HG02623 (cell line): Measurements from ENCODE around the gene UBE2Q2.
"Not testable (repeated sequence)": the region's sequence is repeated elsewhere in the genome, so short reads cannot be mapped to it uniquely, and the experiment has no call there.

Source experiments
- ATAC-seq: cut with Tn5 transposase; IDR thresholded peaks from one replicate; pipeline ENCODE4 v1.9.1; 2021; ENCODE audit warnings: moderate library complexity; ENCODE audit not compliant: unreplicated experiment

Gene UBE2Q2

DNA sequence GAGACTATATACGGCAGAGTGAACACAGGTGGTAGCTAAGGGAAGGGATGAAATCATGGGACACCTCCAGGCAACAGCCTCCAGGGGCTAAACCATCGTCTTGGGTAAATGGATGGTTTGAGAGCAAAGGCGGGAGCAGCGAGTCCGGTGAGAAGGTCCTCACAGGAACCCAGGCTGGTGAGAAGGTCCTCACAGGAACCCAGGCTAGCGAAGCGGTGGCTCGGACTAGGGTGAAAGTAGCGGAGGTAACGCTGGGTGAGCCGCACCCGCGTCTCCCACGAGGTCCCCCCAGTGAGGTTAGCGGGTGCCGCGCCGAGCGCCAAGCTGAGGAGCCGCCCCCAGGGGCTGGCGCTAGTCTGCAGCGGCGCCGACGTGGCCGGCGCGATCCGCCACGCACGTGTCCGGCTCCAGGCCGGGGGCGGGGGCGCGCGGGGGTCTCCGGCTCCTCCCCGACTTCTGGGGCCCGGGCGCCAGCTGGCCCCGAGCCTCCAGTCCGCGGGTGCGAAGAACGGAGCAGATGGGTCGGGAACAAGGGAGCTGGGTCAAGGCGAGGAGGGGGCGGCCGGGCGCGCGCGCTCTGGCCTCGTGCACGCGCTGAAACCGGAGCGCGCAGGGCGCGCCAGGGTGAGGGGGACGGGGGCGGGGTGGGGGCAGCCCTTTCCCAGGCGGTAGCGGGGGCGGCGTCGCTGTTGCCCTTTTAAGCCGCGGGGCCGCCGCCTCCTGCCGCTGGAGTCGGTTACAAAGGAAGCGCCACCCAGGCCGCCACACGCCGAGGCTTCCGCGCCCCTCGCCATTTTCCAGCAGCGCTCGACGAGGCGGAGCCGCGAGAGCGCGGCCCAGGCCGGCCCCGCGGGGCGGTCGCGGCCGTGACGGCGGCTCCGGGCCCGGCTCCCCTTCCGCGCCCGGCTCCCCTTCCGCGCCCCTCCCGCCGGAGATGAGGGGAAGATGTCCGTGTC, at the start of gene UBE2Q2:
UBE2Q2 (plus strand) TSS at position 726 of the 956 bp plus-strand sequence; CDS start at position 946, 220 bp downstream.
- ATAC-seq, result peak; percentile 43

DNA sequence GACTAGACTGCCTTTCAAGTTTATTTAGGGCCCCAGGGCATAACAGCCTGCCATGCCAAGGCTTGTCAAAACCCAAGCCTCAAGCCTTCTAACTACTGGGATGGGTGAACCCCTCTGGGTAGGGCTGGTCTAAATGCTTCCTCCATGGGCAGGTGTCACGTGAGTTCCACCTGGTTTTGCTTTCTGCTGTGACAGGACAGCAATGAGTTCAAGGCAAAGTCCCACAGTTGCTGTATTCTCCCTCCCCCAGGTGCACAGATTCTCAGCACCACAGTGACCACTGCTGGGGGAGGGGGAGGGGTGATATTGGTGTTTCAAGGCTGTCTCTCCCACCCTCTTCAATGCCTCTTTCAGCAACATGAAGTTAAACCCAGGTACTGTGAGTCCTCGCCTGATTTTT, 46.9 kb upstream of the UBE2Q2 start:
- ATAC-seq, result no peak

DNA sequence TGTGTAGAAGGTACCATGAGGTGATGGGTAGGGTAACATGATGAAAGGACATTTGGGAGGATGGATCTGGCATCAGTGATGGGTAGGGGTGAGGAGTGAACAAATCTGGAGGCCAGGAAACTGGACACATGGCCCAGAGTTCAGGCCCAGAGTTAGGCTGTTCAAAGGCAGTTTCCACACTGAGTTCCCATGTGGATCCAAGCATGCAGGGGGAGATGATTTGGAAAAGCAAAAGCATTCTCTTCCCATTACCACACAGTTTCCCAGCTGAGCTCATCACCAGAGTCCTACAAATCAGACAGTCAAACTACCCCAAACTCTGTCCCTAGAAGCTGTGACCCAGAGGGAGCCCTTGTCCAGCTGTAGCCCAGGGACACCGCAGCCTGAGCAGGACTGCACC, 46.1 kb upstream of the UBE2Q2 start:
- not testable (repeated sequence) for ATAC-seq

DNA sequence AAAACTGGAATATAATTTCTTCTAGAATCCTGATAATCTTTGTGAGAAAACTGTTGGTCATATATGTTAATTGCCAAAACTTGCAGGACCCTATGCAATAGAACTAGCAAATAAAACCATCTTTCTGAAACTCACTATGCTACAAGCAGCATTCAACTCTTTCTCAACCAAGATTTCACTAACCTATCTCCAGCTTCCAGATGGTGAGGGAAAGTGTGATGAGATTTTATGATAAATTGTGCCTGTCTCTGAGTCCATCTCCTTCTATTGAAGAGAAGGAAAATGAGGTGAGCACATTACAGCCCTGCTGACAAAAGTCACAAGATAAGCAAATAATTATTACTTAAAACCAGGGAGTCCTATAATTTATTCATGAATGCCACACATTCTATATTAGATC, 44.1 kb upstream of the UBE2Q2 start:
- ATAC-seq, result no peak

DNA sequence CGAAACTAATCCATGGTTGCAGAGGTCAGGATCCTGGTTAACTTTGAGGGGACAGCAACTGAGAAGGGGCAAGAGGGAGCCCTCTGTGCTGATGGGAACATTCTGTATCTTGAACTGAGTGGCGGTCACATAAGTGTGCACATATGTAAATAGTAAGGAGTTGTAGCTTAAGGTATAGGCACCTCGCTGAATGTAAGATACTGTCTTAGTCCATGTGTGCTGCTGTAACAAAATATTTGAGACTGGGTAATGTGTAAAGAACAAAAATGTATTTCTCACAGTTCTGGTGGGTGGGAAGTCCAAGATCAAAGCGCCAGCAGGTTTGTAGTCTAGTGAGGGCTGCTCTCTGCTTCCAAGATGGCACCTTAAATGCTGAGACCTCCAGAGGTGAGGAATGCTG, 42.8 kb upstream of the UBE2Q2 start:
- not testable (repeated sequence) for ATAC-seq

DNA sequence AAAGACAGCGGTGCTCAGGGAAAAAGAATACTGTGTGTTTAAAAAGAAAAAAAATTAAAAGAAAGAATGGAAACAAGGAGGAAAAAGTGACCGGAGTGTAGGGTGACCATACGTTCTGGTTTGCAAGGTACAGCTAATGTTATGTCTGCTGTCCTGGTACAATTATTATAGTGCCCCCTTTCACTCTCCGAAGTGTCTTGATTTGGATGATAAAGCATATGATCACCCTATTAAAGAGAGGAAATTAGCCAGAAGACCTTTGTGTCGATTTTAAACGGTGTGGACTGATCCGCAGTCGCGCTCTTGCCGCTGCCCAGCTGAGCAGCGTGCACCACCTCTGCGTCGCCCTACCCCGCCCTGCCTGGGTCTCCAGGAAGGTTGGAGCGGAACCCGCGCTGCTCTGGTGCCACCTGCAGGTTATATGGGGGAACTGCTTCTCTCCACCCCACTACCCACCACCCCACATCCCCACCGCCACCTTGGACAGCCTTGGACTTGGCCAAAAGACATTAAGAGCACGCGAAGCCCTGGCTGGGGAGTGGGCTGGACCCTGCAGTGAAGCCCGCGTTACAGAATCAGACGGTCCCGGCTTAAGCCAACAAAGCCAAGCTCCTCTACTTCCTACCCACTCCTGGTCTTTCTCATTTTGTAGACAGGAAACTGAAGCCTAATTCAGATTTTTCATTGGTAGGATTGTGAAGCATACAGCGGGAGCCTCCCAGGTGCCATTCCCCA, 41.2 kb upstream of the UBE2Q2 start:
- ATAC-seq, result no peak

DNA sequence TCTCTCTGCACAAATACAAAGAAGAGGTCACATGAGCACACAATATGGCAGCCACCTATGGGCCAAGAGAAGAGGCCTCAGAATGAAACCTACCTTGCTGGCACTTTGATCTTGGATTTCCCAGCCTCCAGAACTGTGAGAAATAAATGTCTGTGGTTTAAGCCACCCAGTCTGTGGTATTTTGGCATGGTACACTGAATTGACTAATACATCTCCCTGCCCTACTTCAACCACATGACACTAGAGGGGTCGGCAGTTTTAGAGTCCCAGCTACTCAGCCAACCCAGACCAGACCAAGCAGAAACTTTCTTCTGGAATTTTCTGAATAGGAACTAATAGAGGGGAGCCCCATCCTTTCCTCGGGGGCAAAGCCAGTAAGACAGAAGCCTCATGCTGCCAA, 35.8 kb upstream of the UBE2Q2 start:
- not testable (repeated sequence) for ATAC-seq

DNA sequence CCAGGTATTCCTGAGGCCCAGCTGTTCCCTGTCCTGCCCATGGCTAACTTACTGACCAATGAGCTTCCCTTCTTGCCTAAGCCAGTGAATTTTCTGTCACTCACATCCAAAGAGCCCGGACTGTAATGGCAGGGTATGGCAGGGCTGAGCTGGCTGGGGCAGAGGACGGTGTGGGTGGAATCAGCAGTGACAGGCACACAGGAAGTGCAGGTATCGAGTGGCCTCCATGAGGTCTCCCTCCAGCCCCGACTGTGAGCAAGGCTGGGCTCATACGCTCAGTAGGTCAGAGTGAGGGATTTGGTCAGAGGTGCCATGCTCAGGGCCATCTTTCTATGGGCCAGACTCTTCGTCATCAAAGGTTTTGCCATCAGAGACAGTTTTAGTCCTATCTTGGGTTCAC, 35.2 kb upstream of the UBE2Q2 start:
- not testable (repeated sequence) for ATAC-seq

DNA sequence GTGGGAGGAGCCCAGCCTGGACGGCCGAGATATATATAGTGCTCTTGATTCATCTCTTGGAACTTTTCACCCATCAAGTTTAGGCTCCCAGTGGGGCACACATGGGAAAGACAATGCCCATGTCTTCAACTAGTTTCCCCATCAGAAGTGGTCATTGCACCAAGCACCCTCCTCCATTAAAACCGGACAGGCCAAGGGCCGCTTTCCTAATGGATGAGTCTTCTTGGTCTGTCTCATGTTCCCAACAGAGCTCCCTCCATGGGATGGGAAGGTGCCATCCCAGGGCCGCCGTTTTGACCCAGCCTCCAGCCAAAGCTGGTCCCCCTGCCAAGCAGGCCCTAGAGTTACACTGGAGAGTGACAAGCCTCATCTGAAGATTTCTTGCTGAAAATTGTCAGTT, 34.7 kb upstream of the UBE2Q2 start:
- ATAC-seq, result no peak

DNA sequence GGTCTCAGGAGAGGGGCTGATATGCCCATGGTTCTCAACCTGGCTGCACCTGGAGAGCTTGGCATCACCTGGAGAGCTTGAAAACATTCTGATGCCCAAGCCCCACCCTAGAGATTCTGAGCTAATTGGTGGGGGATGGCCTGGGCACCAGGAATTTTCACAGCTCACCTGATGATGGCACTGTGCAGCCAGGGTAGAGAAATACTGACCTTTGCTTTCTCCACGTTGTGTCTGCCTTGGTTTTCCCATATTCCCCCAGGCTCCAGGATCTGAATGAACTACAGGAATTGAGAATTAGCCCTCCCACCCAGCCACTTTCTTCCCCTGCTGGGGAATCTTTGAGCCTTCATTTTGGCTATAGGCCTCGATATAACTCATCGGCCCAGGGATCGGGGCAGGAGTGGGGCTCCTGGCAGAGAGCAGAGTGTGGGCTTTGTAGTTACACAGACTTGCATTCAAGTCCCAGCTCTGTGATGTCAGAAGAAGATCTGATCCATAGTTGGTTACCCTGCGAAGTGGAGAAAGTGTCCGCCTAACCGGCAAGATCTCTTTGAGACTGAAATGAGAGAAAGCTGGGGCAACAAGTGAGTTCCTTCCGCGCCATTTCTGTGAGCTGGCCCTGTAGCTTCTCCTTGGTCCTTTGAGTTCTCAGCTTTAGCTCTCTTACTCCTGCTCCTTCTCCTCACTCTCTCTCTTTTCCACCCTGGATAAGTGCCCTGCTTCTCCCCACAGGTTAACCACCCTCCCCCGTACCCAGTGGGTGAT, 33.1 kb upstream of the UBE2Q2 start:
- no peak for ATAC-seq

DNA sequence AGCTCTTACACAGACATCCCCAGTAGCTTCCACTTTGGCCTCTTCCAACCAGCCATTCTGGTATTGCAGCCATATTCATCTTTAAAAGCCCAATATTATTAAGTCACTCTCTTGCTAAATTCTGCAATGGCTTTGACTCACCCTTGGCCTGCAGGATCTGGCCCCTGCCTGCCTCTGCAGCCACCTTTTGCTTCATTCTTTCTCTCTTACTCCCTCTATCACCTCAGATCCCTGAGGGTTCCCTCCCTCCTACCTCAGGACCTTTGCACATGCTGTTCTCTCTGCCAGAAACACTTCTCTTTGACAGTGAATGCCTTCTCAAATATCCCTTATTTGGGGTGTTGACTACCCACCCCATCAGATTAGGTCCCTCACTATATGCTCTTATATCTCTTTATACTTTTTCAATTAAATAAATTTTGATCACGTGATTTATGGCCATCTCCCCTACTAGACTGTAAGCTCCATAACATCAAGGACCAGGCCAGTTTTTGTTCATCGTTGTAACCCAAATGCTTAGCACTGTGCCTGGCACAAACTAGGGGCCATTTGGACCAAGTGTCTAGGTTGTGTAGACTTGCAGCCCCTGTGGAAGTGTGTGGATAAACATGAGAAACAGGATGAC, 32.3 kb upstream of the UBE2Q2 start:
- no peak for ATAC-seq

DNA sequence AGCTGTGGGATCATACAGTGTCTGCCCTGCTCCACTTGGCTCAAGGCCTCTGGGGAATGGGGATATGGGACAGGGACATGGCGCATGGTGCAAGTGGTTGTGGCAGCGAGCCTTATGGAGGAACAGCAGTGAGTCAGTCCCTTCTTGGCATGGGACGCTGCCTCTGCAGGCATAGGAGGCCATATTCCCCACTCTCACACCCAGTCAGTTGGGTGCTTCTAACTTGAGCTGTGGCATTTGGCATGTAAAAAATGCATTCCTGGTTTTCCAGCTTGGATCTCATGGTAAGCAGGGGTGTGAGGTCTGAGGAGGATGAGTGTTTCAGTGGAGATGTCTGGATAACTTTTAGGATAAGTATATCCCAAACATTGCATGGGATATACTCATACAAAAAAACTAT, 31.6 kb upstream of the UBE2Q2 start:
- no peak for ATAC-seq

DNA sequence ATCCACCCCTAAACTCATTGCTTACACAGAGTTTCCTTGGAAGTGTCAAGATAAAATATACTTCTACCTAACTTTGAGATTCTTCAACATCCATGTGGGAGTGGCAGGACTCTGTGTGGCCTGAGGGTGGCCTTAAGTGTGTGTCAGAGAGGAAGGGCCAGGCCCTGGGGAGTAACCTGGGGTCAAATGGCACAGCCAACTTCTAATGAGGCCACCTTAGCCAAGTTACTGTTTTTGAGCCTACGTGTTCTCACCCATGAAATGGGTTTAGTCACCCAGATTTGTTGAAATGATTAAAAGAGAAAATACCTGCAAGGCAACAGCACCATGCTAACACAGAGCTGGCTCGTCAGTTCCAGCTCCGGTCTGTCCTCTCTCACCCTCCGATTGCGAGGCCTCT, 28.5 kb upstream of the UBE2Q2 start:
- ATAC-seq, result no peak

DNA sequence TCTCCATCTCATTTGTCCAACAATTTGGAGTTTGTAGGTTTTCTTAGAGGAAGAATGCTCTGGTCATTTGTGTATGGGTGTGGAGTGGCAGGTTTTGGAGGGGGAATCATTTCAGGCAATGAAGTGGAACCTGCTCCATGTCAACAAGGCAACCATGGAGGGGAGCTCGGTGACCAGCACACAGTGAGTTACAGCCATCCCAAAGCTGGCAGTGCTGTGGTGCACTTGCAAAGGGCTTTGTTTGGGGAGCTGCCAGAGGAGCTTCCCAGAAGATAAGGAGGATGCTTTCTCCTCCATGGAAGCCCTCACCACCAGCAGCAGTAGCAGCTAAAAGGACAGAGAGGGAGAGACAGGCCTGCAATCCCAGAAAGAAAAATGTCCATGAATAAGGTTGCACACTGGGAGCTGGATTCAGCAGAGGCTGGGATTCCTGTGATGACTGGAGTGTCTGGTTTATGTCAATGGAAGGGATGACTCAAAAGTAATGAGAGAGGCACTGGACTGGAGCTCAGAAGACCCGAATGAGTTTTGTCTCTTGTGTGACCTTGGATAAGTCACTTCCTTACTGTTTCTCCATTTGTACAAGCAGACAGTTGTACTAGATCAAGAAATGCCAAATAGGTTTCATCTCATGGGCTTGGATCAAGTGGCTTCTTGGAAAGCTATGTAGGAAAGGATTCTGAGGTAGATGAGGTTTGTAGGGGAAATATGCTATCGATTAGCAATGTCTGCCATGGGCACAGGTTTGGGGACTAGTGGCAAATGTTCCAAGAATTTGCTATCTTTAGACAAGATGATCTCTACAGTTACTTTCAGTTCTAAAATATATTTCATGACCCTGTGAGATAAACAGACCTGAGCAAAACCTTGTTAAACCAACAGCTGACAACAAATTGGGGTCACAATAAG, 27.2 kb upstream of the UBE2Q2 start:
- no peak for ATAC-seq

DNA sequence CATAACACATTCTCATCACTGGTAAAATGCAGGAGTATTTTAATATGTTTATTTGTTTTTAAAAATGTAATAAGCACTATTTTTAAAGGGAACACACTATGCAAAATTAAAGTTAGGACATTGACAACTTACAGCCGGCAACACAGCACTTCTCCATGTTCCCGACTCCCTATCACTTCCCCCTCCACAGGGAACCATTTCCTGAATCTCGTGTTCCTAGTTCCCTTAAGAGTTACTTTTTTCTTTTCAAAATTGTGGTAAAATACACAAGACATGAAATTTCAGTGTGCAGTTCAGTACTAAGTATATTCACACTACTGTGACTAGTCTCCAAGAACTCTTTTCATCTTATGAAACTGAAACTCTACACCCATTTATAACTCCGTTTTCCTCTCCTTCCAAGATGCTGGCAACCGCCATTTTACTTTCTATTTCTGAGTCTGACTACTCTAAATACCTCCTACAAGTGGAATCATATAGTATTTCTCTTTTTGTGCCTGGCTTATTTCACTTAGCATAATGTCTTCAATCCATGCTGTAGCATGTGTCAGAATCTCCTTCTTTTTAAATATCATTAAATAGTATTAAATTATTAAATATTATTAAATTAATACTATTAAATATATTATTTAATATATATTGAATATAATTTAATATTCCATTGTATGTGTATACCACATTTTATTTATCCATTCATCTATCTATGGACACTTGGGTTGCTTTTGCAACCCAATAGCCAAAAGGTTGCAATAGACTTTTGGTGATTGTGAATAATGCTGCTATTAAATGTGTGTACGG, 25.9 kb upstream of the UBE2Q2 start:
- ATAC-seq, result no peak

DNA sequence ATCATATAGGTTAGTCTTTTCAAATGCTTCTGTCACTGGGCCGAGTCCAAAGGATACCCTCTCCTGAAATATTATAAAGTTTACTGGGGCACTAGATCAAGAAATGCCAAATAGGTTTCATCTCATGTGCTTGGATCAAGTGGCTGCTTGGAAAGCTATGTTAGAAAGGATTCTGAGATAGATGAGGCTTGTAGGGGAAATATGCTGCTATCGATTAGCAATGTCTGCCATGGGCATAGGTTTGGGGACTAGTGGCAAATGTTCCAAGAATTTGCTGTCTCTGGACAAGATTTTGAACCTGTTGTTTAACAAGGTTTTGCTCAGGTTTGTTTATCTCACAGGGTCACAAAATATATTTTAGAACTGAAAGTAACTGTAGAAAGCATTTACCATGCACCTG, 23.0 kb upstream of the UBE2Q2 start:
- no peak for ATAC-seq

DNA sequence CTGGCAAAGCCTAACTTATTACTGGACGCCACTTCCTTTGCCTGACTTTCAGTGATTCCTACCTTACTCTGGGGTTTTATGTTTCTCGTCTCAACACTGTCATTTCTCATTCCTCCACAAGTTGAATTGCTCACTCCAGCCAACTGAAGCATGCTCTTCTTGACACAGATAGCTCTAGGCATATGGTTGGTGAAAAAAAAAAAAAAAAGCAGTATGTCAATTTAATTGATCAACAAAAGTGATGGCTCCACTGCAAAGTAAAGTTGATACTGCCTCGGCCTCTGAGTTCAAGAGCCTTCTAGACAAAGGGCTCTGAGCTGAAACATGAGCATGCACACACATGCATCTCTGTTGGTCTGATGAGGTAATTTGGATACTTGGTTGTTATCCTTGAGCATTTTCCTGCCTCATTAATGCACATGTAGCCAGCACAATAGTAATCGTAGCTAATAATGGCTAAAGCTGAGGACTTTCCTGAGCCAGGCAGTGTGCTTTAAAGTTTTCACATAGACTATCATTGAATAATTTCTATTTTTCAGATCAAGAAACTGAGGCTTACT, 21.4 kb upstream of the UBE2Q2 start:
- no peak for ATAC-seq

DNA sequence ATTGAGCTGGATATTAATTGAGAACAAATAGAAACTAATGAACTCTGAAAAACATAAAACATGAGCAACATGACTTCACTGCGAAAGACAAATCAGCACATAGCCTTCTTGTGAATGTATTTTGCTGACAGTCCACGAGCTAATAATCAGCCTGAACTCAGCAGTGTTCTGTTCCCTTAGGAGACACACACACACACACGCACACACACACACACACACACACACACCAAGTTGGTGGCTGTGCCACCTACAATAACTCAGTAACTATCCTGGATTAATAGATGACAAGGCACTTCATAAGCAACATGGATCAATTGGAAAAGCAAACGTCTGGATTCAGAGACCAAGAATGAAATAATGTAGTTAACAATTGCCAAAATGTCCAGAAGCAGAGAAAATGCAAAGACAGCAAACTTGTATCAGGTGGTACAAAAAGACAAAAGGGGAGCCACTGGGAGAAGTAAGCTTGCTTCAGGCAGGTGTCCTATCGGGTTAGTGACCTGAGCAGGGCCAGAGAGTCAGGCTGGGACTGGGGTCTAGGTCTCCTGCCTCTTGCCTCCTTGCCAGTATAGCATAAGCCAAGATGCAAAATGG, 20.5 kb upstream of the UBE2Q2 start:
- ATAC-seq, result no peak
